HUES6 (cell line): ENCODE measurements around the gene KCNJ5.

Experiments
- H3K27ac ChIP-seq: 2 replicates; pipeline ENCODE4 v1.7.0; 2013; ENCODE audit warnings: low read depth, mild to moderate bottlenecking, low read length, inconsistent platforms
- H3K27me3 ChIP-seq: 2 replicates; pipeline ENCODE4 v1.6.1; 2013; ENCODE audit warnings: low read length; ENCODE audit not compliant: control insufficient read depth, insufficient read depth
- H3K36me3 ChIP-seq: 2 replicates; pipeline ENCODE4 v1.6.1; 2013; ENCODE audit warnings: low read length; ENCODE audit not compliant: control insufficient read depth, insufficient read depth
- H3K4me1 ChIP-seq: 2 replicates; pipeline ENCODE4 v1.6.1; 2013; ENCODE audit warnings: low read length; ENCODE audit not compliant: control insufficient read depth, insufficient read depth
- H3K4me3 ChIP-seq: 2 replicates; pipeline ENCODE4 v1.5.1; 2013; ENCODE audit warnings: low read depth, low read length
- H3K9ac ChIP-seq: one replicate; pipeline ENCODE4 v1.6.1; 2013; ENCODE audit warnings: mild to moderate bottlenecking, low read length
- H3K9me3 ChIP-seq: 2 replicates; pipeline ENCODE4 v1.6.1; 2013; ENCODE audit warnings: low read depth, low read length; ENCODE audit not compliant: control insufficient read depth, insufficient read depth

The KCNJ5 gene

GRCh38 chr11:128936606-128937251 lies 45.6 kb downstream of the KCNJ5 start:
- H3K27ac ChIP-seq: no peak overlapping the region
- H3K4me1 ChIP-seq: peaks cover 10% of the 10 kb centered on the region
- H3K36me3 ChIP-seq: no peaks in the 10 kb centered on the region
- H3K4me3 ChIP-seq: no peak overlapping the region
- H3K9me3 ChIP-seq: no peaks in the 10 kb centered on the region
- H3K27me3 ChIP-seq: peaks cover 66% of the 10 kb centered on the region
- H3K9ac ChIP-seq: no peak overlapping the region

- H3K27me3 ChIP-seq: peaks cover 61% of the 10 kb centered on the region
- no peak overlapping the region for H3K27ac ChIP-seq
- no peaks in the 10 kb centered on the region for H3K9me3 ChIP-seq
- H3K4me3 ChIP-seq: no peak overlapping the region
- H3K4me1 ChIP-seq: peaks cover 10% of the 10 kb centered on the region
- no peaks in the 10 kb centered on the region for H3K36me3 ChIP-seq
- no peak overlapping the region for H3K9ac ChIP-seq
Observed at GRCh38 chr11:128937480-128937879, 46.3 kb downstream of the KCNJ5 start.

GRCh38 chr11:128938156-128938885 lies 47.2 kb downstream of the KCNJ5 start:
- Histone ChIP-seq H3K4me1 (peaks cover 10% of the 10 kb centered on the region), H3K27ac (no peak overlapping the region), H3K9me3 (no peaks in the 10 kb centered on the region), H3K9ac (no peak overlapping the region), H3K27me3 (peaks cover 55% of the 10 kb centered on the region), H3K4me3 (no peak overlapping the region), H3K36me3 (no peaks in the 10 kb centered on the region)

- Histone ChIP-seq H3K36me3 (no peaks in the 10 kb centered on the region), H3K4me1 (peaks cover 10% of the 10 kb centered on the region), H3K27ac (no peak overlapping the region), H3K4me3 (no peak overlapping the region), H3K9me3 (no peaks in the 10 kb centered on the region), H3K9ac (no peak overlapping the region), H3K27me3 (peaks cover 43% of the 10 kb centered on the region)
Observed at GRCh38 chr11:128939591-128939990, 48.4 kb downstream of the KCNJ5 start.

GRCh38 chr11:128940156-128940555 lies 49.0 kb downstream of the KCNJ5 start:
- Histone ChIP-seq H3K27me3 (peaks cover 41% of the 10 kb centered on the region), H3K36me3 (no peaks in the 10 kb centered on the region), H3K4me1 (peaks cover 10% of the 10 kb centered on the region), H3K9me3 (no peaks in the 10 kb centered on the region), H3K27ac (no peak overlapping the region), H3K4me3 (no peak overlapping the region), H3K9ac (no peak overlapping the region)

GRCh38 chr11:128940603-128941002 lies 49.4 kb downstream of the KCNJ5 start:
- H3K9me3 ChIP-seq: no peaks in the 10 kb centered on the region
- H3K27me3 ChIP-seq: peaks cover 41% of the 10 kb centered on the region
- no peak overlapping the region for H3K27ac ChIP-seq
- no peaks in the 10 kb centered on the region for H3K36me3 ChIP-seq
- no peak overlapping the region for H3K4me3 ChIP-seq
- no peak overlapping the region for H3K9ac ChIP-seq
- H3K4me1 ChIP-seq: peaks cover 10% of the 10 kb centered on the region

- H3K27ac ChIP-seq: no peak overlapping the region
- H3K27me3 ChIP-seq: peaks cover 41% of the 10 kb centered on the region
- no peaks in the 10 kb centered on the region for H3K9me3 ChIP-seq
- peaks cover 10% of the 10 kb centered on the region for H3K4me1 ChIP-seq
- no peak overlapping the region for H3K4me3 ChIP-seq
- H3K36me3 ChIP-seq: no peaks in the 10 kb centered on the region
- no peak overlapping the region for H3K9ac ChIP-seq
Observed at GRCh38 chr11:128941110-128941509, 50.0 kb downstream of the KCNJ5 start.

GRCh38 chr11:128941573-128942271 lies 50.6 kb downstream of the KCNJ5 start:
- H3K9me3 ChIP-seq: no peaks in the 10 kb centered on the region
- no peak overlapping the region for H3K27ac ChIP-seq
- no peak overlapping the region for H3K9ac ChIP-seq
- H3K4me1 ChIP-seq: peaks cover 7% of the 10 kb centered on the region
- no peak overlapping the region for H3K4me3 ChIP-seq
- H3K27me3 ChIP-seq: peaks cover 41% of the 10 kb centered on the region
- H3K36me3 ChIP-seq: no peaks in the 10 kb centered on the region

GRCh38 chr11:128942272-128942612 lies 51.1 kb downstream of the KCNJ5 start:
- Histone ChIP-seq H3K9ac (no peak overlapping the region), H3K4me1 (peaks cover 2% of the 10 kb centered on the region; the same call in 1 of the 2 replicates), H3K4me3 (no peak overlapping the region), H3K27me3 (peaks cover 39% of the 10 kb centered on the region), H3K36me3 (no peaks in the 10 kb centered on the region), H3K9me3 (no peaks in the 10 kb centered on the region), H3K27ac (no peak overlapping the region)

- H3K27ac ChIP-seq: no peak within 1 kb of the TSS
- H3K36me3 ChIP-seq: no peaks in the 10 kb centered on the region
- H3K4me1 ChIP-seq: no peaks in the 10 kb centered on the region; the same call in 1 of the 2 replicates
- no peak within 1 kb of the TSS for H3K4me3 ChIP-seq
- no peaks in the 10 kb centered on the region for H3K9me3 ChIP-seq
- no peak within 1 kb of the TSS for H3K9ac ChIP-seq
- peaks cover 34% of the 10 kb centered on the region for H3K27me3 ChIP-seq
Observed at GRCh38 chr11:128942817-128943427, 51.8 kb downstream of the KCNJ5 start, which contains the start of gene TP53AIP1. Gene TP53AIP1, minus strand, starts transcription at chr11:128942871. Its CDS starts 5,053 bp downstream, at chr11:128937818.
